Measurements from ENCODE around the gene ACAP3.
"Not testable (repeated sequence)": the region's sequence is repeated elsewhere in the genome, so short reads cannot be mapped to it uniquely, and the experiment has no call there.

Gene ACAP3

DNA sequence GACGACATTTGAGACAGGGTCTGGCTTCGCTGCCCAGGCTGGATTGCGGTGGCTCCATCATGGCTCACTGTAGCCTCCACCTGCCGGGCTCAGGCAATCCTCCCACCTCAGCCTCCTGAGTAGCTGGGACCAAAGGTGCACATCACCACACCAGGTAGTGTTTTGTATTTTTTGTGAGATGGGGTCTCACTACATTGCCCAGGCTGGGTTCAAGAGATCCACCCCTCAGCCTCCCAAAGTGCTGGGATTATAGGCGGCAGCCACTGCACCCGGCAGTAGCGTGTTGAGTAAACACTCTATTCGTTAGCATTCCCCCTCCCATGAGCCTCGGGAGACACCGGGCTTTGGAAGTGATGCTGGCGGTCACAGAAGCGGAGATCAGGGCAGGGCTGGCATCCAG, 54.4 kb downstream of the ACAP3 start:
- no peak overlapping the region for H3K4me3 ChIP-seq (ENCODE audit: low read length, poor library complexity, severe bottlenecking)
- no peaks in the 10 kb centered on the region for H3K9me3 ChIP-seq (ENCODE audit: insufficient read depth, low read depth, low read length)
- H4K20me1 ChIP-seq (ENCODE audit: insufficient read depth, low read length, poor library complexity, severe bottlenecking) = no peaks in the 10 kb centered on the region
- H3K4me1 ChIP-seq (ENCODE audit: insufficient read depth, low read length, poor library complexity, severe bottlenecking) = peaks cover 13% of the 10 kb centered on the region
- H3K4me2 ChIP-seq (ENCODE audit: low read depth, low read length, poor library complexity, severe bottlenecking) = no peak overlapping the region
- H3K79me2 ChIP-seq (ENCODE audit: insufficient read depth, low read length) = peaks cover 1% of the 10 kb centered on the region; the same call in 1 of the 2 replicates
- TF ChIP-seq, protein P1, sequence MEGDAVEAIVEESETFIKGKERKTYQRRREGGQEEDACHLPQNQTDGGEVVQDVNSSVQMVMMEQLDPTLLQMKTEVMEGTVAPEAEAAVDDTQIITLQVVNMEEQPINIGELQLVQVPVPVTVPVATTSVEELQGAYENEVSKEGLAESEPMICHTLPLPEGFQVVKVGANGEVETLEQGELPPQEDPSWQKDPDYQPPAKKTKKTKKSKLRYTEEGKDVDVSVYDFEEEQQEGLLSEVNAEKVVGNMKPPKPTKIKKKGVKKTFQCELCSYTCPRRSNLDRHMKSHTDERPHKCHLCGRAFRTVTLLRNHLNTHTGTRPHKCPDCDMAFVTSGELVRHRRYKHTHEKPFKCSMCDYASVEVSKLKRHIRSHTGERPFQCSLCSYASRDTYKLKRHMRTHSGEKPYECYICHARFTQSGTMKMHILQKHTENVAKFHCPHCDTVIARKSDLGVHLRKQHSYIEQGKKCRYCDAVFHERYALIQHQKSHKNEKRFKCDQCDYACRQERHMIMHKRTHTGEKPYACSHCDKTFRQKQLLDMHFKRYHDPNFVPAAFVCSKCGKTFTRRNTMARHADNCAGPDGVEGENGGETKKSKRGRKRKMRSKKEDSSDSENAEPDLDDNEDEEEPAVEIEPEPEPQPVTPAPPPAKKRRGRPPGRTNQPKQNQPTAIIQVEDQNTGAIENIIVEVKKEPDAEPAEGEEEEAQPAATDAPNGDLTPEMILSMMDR (conservative IDR thresholded peaks at IDR 0.05; ENCODE audit: low read length) = no peak
- TF ChIP-seq EZH2phosphoT487 (IDR thresholded peaks at IDR 0.05; ENCODE audit: borderline replicate concordance) = no peak
- no peaks in the 10 kb centered on the region for H3F3A ChIP-seq (ENCODE audit: low read depth)
- H2AFZ ChIP-seq (ENCODE audit: low read length) = no peak overlapping the region
- no peak overlapping the region for H3K9ac ChIP-seq (ENCODE audit: low read depth, low read length, poor library complexity, severe bottlenecking)
- H3K27me3 ChIP-seq (ENCODE audit: insufficient read depth, low read length, poor library complexity, severe bottlenecking) = no peaks in the 10 kb centered on the region
- H3K36me3 ChIP-seq (ENCODE audit: insufficient read depth, low read length) = peaks cover 18% of the 10 kb centered on the region; the same call in 1 of the 2 replicates
- no peaks in the 10 kb centered on the region for H3K9me2 ChIP-seq (replicated peaks; ENCODE audit: low read depth, low read length)

DNA sequence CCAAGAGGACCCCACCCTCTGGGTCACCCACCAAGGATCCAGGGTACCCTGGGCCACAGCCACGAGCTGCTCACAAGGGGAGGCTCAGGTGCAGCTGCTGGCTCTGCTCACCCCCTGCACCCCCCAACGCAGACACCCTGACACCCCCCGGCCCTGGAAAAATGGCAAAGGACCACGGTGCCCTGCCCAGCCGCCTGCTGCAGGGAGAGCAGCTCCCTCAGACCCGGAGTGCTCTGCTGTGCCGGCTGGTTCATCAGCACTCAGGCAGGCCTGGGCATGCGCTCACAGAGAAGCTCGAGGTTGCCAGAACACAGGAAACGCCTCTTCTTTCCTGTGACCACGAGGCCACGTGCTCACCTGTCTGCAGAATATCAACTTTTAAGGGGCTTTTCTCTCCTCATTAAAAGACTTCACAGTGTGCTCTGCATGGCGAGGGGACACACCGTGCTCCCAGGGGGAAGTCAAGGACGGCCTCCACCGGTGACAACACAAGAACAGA, 56.9 kb downstream of the ACAP3 start:
- TF ChIP-seq, protein P1 (conservative IDR thresholded peaks at IDR 0.05; ENCODE audit: low read length) = no peak
- no peak for TF ChIP-seq EZH2phosphoT487 (IDR thresholded peaks at IDR 0.05; ENCODE audit: borderline replicate concordance)
- H3K4me3 ChIP-seq (ENCODE audit: low read length, poor library complexity, severe bottlenecking) = peak overlapping the region; percentile 14
- H3K4me1 ChIP-seq (ENCODE audit: insufficient read depth, low read length, poor library complexity, severe bottlenecking) = peaks cover 13% of the 10 kb centered on the region

DNA sequence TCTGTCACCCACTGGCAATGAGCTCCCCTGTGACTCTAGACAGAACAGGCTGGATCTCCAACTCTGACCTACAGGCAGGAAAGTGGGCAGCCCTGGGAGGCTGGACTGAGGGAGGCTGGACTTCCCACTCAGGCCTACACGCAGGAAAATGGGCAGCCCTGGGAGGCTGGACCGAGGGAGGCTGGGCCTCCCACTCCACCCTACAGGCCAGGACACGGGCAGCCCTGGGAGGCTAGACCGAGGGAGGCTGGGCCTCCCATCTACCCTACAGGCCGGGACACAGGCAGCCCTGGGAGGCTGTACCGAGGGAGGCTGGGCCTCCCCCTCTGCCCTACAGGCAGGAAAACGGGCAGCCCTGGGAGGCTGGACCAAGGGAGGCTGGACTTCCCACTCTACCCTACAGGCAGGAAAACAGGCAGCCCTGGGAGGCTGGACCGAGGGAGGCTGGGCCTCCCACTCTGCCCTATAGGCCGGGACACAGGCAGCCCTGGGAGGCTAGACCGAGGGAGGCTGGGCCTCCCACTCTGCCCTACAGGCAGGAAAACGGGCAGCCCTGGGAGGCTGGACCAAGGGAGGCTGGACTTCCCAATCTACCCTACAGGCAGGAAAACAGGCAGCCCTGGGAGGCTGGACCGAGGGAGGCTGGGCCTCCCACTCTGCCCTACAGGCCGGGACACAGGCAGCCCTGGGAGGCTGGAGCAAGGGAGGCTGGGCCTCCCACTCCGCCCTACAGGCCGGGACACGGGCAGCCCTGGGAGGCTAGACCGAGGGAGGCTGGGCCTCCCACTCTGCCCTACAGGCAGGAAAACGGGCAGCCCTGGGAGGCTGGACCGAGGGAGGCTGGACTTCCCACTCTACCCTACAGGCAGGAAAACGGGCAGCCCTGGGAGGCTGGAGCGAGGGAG, 59.5 kb downstream of the ACAP3 start:
- not testable (repeated sequence) for H3K9me2 ChIP-seq (replicated peaks; ENCODE audit: low read depth, low read length); H2AFZ ChIP-seq (ENCODE audit: low read length); H3K4me3 ChIP-seq (ENCODE audit: low read length, poor library complexity, severe bottlenecking); H4K20me1 ChIP-seq (ENCODE audit: insufficient read depth, low read length, poor library complexity, severe bottlenecking); H3K79me2 ChIP-seq (ENCODE audit: insufficient read depth, low read length); H3F3A ChIP-seq (ENCODE audit: low read depth); H3K27me3 ChIP-seq (ENCODE audit: insufficient read depth, low read length, poor library complexity, severe bottlenecking); H3K36me3 ChIP-seq (ENCODE audit: insufficient read depth, low read length); H3K9ac ChIP-seq (ENCODE audit: low read depth, low read length, poor library complexity, severe bottlenecking); H3K9me3 ChIP-seq (ENCODE audit: insufficient read depth, low read depth, low read length); H3K4me2 ChIP-seq (ENCODE audit: low read depth, low read length, poor library complexity, severe bottlenecking)
- peaks cover 13% of the 10 kb centered on the region for H3K4me1 ChIP-seq (ENCODE audit: insufficient read depth, low read length, poor library complexity, severe bottlenecking)

More for the DNA sequence above, 56.9 kb downstream of the ACAP3 start:
- H3K27me3 ChIP-seq (ENCODE audit: insufficient read depth, low read length, poor library complexity, severe bottlenecking) = no peaks in the 10 kb centered on the region
- H3K4me2 ChIP-seq (ENCODE audit: low read depth, low read length, poor library complexity, severe bottlenecking) = peak overlapping the region; percentile 54
- H3K9me3 ChIP-seq (ENCODE audit: insufficient read depth, low read depth, low read length) = no peaks in the 10 kb centered on the region
- H4K20me1 ChIP-seq (ENCODE audit: insufficient read depth, low read length, poor library complexity, severe bottlenecking) = no peaks in the 10 kb centered on the region
- no peaks in the 10 kb centered on the region for H3K9me2 ChIP-seq (replicated peaks; ENCODE audit: low read depth, low read length)
- peaks cover 18% of the 10 kb centered on the region; the same call in 1 of the 2 replicates for H3K36me3 ChIP-seq (ENCODE audit: insufficient read depth, low read length)
- H3F3A ChIP-seq (ENCODE audit: low read depth) = no peaks in the 10 kb centered on the region
- H3K79me2 ChIP-seq (ENCODE audit: insufficient read depth, low read length) = no peaks in the 10 kb centered on the region
- H3K9ac ChIP-seq (ENCODE audit: low read depth, low read length, poor library complexity, severe bottlenecking) = peak overlapping the region; percentile 82
- no peak overlapping the region for H2AFZ ChIP-seq (ENCODE audit: low read length)

Data from Loucy (cell line).